Adrenal gland (tissue), 12 donors: ENCODE data around the gene IPO9. TPM values are rescaled to one million over a fixed set of nuclear protein-coding genes. Genes with fewer than 3 reads are reported as not detected.

ENCODE experiments used
- DNase-seq, 7 donors: peaks; one replicate each; pipeline ENCODE4 v3.0.0-alpha.2; 2019 to 2020
- H3K27ac ChIP-seq, 5 donors: fragments of 200-600 bp; sonication (generic) in 4 of 5; 1 replicate in 3 of 5; 2 replicates in 2 of 5; pipeline versions ENCODE4 v1.5.1 to v1.8.0; 2016 to 2020; ENCODE audit warnings: mild to moderate bottlenecking in 1 of 5
- H3K27me3 ChIP-seq: fragments of 200-600 bp; 2 replicates; pipeline ENCODE4 v1.8.0; 2021
- H3K36me3 ChIP-seq, 2 donors: fragments of 200-600 bp; replicated peaks in 1 of 2; 1 replicate in 1 of 2; 2 replicates in 1 of 2; pipeline versions ENCODE4 v1.5.1 to v1.8.0; 2018 to 2022
- H3K4me1 ChIP-seq, 2 donors: fragments of 200-600 bp; replicated peaks in 1 of 2; 1 replicate in 1 of 2; 2 replicates in 1 of 2; pipeline versions ENCODE4 v1.5.1 to v1.8.0; 2018 to 2021
- H3K4me3 ChIP-seq, 4 donors: fragments of 200-600 bp; sonication (generic) in 3 of 4; one replicate each; pipeline ENCODE4 v1.5.1; 2016 to 2018
- H3K9me3 ChIP-seq, 3 donors: fragments of 200-600 bp; sonication (generic) in 1 of 3; replicated peaks in 1 of 3; 1 replicate in 2 of 3; 2 replicates in 1 of 3; pipeline versions ENCODE4 v1.5.1 to v1.8.0; 2016 to 2021
- CTCF ChIP-seq, 6 experiments: fragments of 450-650 bp in 4 of 6; fragments of 200-600 bp in 2 of 6; sonication (generic) in 1 of 6; IDR thresholded peaks; 1 replicate in 5 of 6; 2 replicates in 1 of 6; pipeline versions ENCODE4 v1.5.1 to v1.8.0; 2016 to 2021; ENCODE audit warnings: antibody characterized with exemption in 6 of 6, mild to moderate bottlenecking in 2 of 6, moderate library complexity in 1 of 6
- POLR2A ChIP-seq, 2 donors: fragments of 450-650 bp; IDR thresholded peaks; one replicate each; pipeline ENCODE4 v1.6.1; 2017; ENCODE audit warnings: antibody characterized with exemption in 2 of 2, mild to moderate bottlenecking in 2 of 2, moderate library complexity in 1 of 2
- WGBS, 4 donors: extraction: QIAGEN DNeasy Blood & Tissue Kit in 2 of 4; methylation state at CpG; one replicate each; pipeline versions ENCODE4 v1.1.5 to v1.1.7; 2013 to 2017; 5-methylcytosine and 5-hydroxymethylcytosine counted together
- intact Hi-C, 2 donors: fragments of 100-400 bp; cut with DNase I; formaldehyde crosslinking; loops; one replicate each; pipeline versions ENCODE4 v1.14.1 to v1.15.0; 2022 to 2023
- microRNA counts, 2 donors: library from miRNA; unstranded; fragments of <30 nt; microRNA quantifications; one replicate each; lab custom pipeline; 2016
- microRNA-seq, 3 donors: library from miRNA; unstranded; fragments of <30 nt; microRNA quantifications; one replicate each; pipeline ENCODE4, GENCODE V29; 2017 to 2020
- polyA plus RNA-seq, 3 donors: library from polyadenylated mRNA; stranded (reverse); fragments of 200-250 nt in 2 of 3; fragments of 350-450 nt in 1 of 3; fragmentation: Illumina TruSeq in 1 of 3; extraction: RNeasy Lipid Tissue Mini Kit (QIAGEN cat#74804) in 1 of 3; gene quantifications; one replicate each; pipeline ENCODE4 v1.2.3, GENCODE V29; 2013 to 2014
- small RNA-seq, 2 donors: library from RNA; depleted of rRNA; stranded (forward); fragments of <200 nt; gene quantifications; one replicate each; pipeline ENCODE3, GENCODE V24; 2016
- total RNA-seq, 9 donors: library from RNA; depleted of rRNA in 4 of 9; stranded (reverse); fragments of >200 nt in 4 of 9; fragments of 120-200 nt in 1 of 9; fragmentation: NEBNext Ultra II Directional in 1 of 9; extraction: Animal tissue kit (Norgen Biotek cat#: 25700) in 1 of 9; gene quantifications; one replicate each; pipeline versions ENCODE4 v1.1.0 to v1.2.4, GENCODE V29; 2013 to 2023
- donor health status: healthy with polysubstance abuse.
- donor health status: Bipolar disorder and iron deficiency.
- donor health status: DM: yes; HTN: yes; CAD: no.
- donor health status: DM: no; HTN: no; CAD: no.
- donor health status: DM: no; HTN: no; CAD: no.
- donor health status: DM: yes; HTN: yes; CAD: no.

IPO9 gene
- total and polyA plus RNA-seq, 12 donors, result 13.6 to 45.2 (median 28.5) TPM

GRCh38 chr1:201930803-201931202 is 101.8 kb downstream of the IPO9 start:
- intact Hi-C loops, result no loop called here
- no peak overlapping the region for H3K27ac ChIP-seq
- no peaks in the 10 kb centered on the region for H3K27me3 ChIP-seq
- no peaks in the 10 kb centered on the region for H3K36me3 ChIP-seq
- peaks cover 11 to 16% of the 10 kb centered on the region in 2 donors for H3K4me1 ChIP-seq
- WGBS, 4 donors, result 82 to 87% (median 84%) methylated on average over 5 of the region's 5 CpGs
- H3K9me3 ChIP-seq, result no peaks in the 10 kb centered on the region
- no peak for TF ChIP-seq CTCF (IDR thresholded peaks at IDR 0.05)
- TF ChIP-seq POLR2A (IDR thresholded peaks at IDR 0.05), result no peak
- H3K4me3 ChIP-seq, result no peak overlapping the region
- DNase-seq, result no peak

MicroRNA genes within 50 kb of the gene (microRNA counts, 767-probe panel; counts per million panel counts)
- microRNA hsa-miR-1231 (lab: Ali Mortazavi, UCI), result 0 counts per million in 2 donors

Small RNAs within 50 kb of the gene (microRNA-seq; reads per million reads assigned to microRNA genes)
- gene MIR1231 (0 reads per million in 3 donors), gene MIR6739 (0 reads per million in 3 donors)

Small RNAs within 50 kb of the gene (small RNA-seq; reads per million reads assigned to genes)
- 0 reads per million in 2 donors for gene MIR1231
- gene MIR6739, result 0 reads per million in 2 donors

Other genes starting within 250 kb of the IPO9 start
- gene SHISA4, start 59.7 kb downstream of the IPO9 start, total RNA-seq, result 100 to 1,000 TPM in 4 of 9 donors, 10 to 100 TPM in 5; 32.9 to 221 (median 95.1) TPM
- 10 to 100 TPM; 49.7 to 62.8 (median 51.0) TPM for gene SHISA4, start 59.7 kb downstream of the IPO9 start, polyA plus RNA-seq
- 100 to 1,000 TPM in 2 of 9 donors, 10 to 100 TPM in 5, 1 to 10 TPM in 2; 1.3 to 171 (median 67.6) TPM for gene LMOD1, start 117.4 kb downstream of the IPO9 start, total RNA-seq
- 100 to 1,000 TPM in 2 of 3 donors, 10 to 100 TPM in 1; 26.9 to 131 (median 108) TPM for gene LMOD1, start 117.4 kb downstream of the IPO9 start, polyA plus RNA-seq
- gene TIMM17A, start 126.3 kb downstream of the IPO9 start, total RNA-seq, result 100 to 1,000 TPM in 2 of 9 donors, 10 to 100 TPM in 7; 26.3 to 178 (median 49.7) TPM
- gene TIMM17A, start 126.3 kb downstream of the IPO9 start, polyA plus RNA-seq, result 100 to 1,000 TPM in 1 of 3 donors, 10 to 100 TPM in 2; 28.0 to 172 (median 42.7) TPM
- 10 to 100 TPM; 28.9 to 99.6 (median 66.0) TPM for gene RNPEP, start 153.5 kb downstream of the IPO9 start, total RNA-seq
- gene RNPEP, start 153.5 kb downstream of the IPO9 start, polyA plus RNA-seq, result 10 to 100 TPM; 43.8 to 59.6 (median 46.7) TPM
- gene ELF3, start 181.4 kb downstream of the IPO9 start, total RNA-seq, result under 1 TPM in 7 of 9 donors, not detected in 2; 0.06 to 0.51 (median 0.41) TPM
- 1 to 10 TPM in 2 of 3 donors, not detected in 1; 1.0 to 1.4 TPM for gene ELF3, start 181.4 kb downstream of the IPO9 start, polyA plus RNA-seq